ENCODE data around the gene PTPRF.

PTPRF gene

DNA sequence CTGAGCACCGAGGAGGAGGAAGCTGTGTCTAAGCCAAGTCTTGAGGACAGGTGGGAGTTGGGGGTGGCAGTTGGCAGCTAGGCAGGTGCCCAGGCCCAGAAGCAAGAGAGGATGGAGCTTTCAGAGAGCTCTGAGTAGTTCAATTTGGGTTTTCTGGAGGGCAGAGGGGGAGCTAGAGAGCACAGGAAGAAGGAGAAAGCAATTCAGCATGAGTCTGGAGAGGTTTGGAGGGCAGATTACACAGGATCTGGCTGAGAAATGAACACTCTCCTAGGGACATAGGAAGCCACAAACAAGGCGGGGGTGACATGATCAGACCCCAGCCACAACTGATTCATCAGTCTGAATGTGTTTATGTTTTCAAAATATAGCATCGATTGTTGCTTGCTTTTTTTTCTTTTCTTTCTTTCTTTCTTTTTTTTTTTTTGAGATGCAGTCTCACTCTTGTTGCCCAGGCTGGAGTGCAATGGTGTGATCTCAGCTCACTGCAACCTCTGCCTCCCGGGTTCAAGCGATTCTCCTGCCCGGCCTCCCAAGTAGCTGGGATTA, 23.8 kb downstream of the PTPRF start:
- no peak for DNase-seq

DNA sequence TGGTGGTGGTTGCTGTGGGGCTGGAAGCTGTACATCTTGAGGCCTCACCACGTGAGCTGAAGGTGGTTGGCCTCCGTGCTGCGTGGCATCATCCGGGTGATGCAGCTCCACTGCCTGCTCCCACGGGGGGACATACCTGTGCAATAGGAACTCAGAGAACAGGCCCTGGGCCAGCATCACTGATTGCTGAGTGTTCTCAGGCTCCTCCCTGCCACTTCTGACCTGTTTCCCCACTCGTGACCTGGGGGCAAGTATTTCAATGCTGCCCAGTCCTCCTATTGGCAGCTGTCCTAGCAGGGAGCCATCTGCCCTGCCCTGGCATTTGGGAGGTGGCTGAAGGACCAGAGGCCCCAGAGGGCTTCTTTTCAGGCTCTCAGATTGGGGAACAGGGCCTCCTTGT, 26.1 kb downstream of the PTPRF start:
- no peak for DNase-seq

DNA sequence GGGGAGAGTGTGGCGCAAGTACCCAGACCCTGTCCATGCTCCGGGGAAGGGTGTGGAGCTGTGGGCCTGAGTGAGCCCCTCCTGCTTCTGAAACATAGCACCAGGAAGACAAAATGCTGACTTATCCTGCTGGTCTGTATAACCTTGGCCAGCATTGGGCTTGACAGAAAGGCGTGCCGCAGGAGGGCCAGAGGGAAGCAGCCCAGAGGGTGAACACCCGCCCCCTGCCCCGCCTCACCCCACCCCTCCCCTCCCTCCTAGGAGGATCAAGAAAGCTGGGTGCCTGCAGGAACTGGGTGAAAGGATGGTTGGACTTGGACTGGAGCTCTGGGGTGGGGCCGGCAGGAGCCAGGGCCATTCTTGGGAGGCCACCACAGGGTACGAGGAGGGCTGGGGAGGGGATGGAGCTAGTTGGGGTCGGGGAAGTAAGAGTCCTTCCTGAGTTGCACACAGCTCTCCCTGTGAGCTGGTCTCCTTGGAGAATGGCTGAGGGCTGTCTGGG, 27.1 kb downstream of the PTPRF start:
- DNase-seq: no peak

DNA sequence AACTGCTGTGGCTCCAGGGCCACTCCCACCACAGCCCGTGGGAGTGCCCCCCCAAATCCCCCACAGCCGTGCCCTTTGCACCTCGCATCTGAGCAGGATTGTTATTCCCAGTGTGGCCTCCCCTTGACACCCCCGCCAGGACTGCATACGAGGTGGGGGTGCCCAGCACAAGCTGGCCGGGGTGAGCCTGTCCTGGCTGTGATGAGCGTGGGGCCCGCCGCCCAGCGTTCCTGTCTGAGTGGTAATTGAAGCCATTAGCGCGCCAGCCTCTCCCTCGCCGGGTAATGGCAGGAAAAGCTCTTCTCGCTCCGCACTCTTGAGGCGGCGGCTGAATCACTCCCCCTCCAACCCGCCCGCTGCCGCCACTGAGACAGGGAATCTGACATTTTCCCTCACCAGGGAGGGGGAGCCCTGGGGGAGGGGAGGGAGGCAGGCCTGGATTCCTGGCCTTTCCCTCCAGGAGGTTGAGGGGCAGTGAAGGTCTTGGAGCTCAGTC, 27.7 kb downstream of the PTPRF start:
- DNase-seq: peak; percentile 87

DNA sequence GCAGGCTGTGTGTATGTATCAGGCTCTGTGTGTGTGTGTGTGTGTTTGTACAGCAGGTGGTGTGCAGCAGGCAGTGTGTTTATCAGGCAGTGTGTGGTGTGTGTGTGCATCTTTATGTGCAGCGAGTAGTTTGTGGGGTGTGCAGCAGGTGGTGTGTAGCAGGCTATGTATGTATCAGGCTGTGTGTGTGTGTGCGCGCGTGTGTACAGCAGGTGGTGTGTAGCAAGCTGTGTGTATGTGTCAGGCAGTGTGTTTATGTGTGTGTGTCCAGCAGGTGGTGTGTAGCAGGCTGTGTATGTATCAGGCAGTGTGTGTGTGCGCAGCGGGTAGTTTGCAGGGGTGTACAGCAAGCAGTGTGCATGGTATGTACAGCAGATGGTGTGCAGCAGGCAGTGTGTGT, 29.0 kb downstream of the PTPRF start:
- no peak for DNase-seq

DNA sequence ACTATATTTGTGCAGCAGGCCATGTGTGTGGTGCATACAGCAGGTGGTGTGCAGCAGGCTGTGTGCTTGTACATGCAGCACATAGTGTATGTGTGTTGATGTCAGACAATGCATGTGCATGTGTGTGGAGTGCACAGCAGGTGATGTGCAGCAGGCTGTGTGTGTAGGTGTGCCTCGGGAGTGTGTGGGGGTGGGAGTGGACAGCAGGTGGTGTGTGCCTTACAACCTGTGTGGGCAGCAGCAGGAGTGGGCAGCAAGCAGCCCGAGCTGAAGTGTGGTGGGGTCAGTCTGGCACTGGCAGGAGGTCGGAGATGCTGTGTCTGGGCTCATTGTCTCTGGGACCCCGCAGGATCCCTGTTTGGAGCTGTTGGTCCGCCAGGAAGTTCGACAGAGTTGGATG, 29.6 kb downstream of the PTPRF start:
- DNase-seq: no peak

DNA sequence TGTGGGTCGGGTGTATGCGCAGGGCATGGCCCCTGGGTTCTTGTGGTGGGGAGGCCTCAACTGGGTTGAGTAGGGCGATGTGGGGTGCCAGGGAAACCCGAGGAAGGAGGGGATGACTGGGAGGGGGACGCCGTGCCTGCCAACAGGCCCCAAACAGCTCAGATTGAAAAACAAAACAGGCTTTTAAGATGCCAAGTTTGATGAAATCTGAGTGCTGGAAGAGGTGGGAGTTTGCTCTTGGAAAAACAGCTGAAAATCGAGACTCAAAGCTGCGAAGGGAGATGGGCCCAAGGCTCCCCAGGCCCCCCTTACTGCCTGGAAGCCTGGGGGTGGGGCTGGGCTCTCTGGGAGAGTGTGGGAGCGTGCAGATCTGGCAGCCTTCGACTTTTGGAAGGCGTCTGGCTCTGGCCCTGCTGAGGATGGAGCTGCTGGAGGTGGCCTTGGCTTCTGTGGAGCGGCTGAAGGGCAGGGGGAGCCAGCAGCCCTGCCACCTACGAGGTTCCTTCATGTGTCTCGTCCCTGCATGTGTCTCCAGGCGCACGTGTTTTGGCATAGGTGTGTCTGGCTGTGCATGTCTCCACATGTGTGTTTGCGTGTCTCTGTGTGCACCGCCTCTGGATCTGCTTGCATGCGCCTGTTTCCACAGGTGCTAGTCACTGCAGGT, 33.3 kb downstream of the PTPRF start:
- peak; percentile 65 for DNase-seq

DNA sequence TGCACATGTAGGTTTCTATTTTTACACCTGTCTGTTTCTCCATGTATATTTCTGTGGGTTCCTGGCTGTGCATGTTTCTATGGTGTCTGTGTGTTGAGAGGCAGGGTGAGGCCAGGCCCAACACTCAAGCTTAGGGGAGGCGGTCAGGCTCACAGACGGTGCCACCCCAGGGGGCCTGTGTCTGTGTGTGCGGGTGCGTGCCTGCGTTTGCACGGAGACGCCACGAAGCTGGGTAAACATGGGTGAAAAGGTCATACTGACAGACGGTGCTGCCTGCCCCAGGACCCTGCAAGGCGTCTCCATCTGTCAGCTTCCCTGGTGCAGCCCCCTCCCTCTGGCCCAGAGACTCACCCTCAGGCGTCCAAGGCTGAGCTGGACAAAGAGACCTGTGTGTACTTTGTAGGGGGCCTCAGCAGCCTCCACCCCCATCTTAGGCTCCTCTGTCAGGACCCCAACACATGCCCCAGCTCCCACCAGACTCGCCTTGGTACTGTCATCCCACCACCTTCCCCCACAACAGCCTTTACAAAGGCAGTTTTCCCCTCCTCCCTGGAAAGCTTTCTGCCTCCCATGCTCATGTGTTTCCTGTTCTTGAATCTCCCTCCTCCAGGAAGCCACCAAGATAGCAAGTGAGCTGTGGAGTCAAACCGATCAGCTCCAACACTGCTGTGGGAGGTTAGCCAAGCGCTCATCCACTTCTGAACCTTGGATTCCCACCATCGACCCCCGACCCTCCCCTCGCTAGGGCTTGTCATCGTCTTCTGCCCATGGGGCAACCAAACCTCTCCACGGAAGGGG, 34.1 kb downstream of the PTPRF start:
- DNase-seq: peak; percentile 79

DNA sequence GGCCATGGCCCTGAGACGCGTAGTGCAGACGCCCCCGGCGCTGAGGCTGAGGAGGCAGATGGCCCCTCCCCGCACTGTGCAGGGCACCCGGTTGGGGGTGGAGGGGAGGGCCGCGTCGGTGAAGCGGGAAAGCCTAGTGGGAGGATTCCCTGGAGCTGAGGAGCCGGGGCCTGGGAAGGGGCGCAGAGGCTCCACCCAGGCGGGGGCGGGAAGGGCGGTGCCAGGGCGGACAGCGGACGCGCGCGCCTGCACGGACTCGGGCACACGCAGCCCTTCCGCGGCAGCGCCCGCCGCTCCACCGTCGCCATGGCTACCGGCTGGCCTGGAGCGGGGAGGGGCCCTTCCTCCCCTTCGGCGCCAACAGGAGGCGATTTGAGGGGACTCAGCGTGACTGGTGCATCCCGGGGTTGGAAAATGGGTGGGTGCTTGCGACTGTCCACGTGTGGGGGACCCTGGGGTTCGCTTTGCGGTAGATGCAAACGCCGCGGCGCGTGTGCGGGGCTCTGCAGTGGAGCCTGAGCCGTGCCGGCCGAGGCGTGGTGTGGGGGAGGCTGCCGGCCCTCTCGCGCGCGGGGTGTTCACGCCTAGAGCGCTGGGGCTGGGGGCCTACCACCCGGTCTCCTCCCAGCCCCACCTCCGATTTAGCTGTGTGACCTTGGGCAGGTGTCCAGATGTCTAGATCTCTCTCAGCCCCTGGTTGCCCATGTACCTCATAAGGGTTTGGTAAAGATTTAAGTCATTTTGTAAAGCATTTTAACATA, 35.1 kb downstream of the PTPRF start:
- peak; percentile 93 for DNase-seq

DNA sequence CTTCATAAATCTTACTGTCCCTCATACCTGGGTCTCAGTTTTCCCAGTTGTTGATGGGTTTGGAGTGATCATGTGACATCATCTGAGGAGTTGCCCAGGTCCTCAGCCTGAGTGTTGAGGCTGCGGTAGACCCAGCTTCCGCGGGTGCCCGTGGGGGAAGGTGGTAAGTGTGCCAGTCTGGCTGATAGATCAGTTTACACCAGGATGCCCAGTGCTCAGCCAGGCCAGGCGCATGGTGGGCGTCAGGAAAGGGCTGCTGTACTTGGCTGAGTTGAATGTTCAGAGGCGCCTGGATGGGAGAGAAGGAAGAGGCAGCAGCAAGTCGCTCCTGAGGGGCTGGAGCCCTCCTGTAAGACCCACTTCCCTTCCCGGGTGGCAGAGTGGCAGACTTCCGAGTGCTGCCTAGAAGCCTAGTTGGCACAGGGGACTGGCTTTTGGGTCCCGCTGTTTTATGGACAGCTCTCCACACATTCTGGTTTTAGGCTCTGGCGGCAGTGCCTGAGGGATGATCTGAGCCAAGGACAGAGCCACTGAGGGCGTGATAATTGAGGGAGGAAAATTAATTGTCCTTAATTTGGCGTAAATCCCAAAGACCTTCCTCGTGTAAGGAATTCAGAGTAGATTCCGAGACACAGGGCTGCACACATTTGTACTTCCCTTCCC, 35.8 kb downstream of the PTPRF start:
- DNase-seq: no peak

DNA sequence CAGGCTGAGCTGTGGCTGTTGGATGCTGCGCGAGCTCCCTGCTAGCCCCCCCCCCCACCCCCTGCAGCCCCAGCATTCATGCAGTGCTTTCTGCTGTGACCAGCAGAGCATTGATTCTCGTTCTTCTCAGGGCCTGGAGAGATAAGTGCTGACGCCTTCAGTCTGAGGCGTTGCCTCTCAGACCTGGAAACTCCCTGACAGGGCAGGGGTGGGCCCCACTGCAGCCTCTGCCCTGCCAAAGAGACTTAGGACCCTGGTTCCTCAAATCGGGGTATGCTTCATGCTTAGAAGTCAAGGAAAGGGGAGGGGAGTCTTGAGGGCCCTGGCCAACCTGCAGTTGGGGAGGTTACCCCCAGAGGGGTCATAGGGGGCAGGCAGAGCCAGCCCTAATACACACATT, 38.5 kb downstream of the PTPRF start:
- DNase-seq: no peak

DNA sequence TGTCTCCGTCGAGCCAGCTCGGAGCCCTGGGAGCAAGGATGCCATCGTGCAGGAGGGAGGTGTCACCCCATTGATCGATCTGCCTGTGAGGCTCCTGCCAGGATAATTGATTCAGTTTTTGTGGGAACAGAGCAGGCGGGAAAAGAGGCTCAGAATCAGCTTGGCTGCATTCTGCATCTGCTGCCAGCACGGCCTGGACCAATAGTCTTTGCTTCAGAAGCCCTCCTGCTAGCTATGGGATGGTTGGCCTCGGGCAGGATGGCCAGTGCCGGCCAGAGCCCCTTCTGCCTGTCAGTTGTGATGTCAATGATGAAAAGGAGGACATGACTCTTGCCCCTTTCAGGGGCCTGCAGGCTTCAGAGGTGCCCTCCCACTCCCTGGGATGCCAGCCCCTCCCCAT, 39.6 kb downstream of the PTPRF start:
- DNase-seq: peak; percentile 57

DNA sequence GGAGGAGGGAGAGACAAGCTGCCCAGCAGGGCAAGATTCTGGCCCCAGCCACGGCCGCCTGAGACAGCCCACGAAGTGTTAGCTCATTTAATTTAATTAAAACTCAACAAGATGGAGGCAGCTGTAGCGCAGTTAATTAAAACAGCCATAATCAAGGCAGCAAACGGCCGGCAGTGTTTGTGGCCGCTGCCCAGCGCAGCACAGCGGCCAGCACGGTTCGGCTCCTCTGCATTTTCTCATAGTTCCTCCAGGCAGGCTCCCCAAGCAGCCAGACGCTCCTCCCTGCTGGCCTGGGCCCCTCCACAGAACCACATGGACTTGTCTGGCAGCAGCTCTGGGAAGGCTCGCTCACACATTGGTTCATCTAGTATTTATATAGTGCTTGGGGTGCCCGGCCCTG, 40.0 kb downstream of the PTPRF start:
- peak; percentile 44 for DNase-seq

DNA sequence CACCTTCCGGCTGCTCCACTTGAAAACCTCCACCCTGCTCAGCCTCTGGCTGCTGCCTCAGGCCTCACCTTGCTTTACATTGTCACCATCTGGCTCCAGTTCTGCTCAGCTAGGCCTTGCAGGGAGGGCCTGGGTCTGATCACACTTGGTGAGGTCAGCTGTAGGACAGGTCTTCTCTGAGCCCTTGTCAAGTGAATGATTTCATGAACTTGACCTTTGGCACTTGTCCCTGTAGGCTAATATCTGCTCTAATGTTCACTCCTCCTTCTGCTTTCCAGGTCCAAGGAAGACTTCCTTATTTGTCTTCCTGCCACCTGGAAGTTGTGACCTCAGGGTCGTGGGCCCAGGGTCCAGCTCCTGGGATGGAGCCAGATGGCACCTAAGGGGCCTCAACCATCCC, 41.4 kb downstream of the PTPRF start:
- no peak for DNase-seq

DNA sequence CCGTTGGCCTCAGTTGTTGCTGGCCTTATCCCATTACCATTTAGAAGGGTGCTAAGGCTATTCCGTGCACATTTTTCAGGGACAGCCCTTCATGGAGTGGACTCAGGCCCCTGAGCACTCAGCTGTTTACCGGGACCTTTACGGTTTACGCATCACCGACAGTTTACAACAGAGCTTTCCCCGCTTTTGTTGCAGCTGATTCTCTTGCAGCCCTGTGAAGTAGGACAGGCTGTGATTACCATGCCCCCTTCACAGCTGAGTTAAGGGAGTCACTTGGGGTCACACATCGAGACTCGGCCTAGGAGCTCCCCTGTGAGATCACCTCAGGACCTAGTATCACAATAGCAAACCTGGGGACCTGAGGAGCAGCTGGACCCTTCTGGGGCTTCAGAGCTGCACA, 41.9 kb downstream of the PTPRF start:
- peak; percentile 68 for DNase-seq

DNA sequence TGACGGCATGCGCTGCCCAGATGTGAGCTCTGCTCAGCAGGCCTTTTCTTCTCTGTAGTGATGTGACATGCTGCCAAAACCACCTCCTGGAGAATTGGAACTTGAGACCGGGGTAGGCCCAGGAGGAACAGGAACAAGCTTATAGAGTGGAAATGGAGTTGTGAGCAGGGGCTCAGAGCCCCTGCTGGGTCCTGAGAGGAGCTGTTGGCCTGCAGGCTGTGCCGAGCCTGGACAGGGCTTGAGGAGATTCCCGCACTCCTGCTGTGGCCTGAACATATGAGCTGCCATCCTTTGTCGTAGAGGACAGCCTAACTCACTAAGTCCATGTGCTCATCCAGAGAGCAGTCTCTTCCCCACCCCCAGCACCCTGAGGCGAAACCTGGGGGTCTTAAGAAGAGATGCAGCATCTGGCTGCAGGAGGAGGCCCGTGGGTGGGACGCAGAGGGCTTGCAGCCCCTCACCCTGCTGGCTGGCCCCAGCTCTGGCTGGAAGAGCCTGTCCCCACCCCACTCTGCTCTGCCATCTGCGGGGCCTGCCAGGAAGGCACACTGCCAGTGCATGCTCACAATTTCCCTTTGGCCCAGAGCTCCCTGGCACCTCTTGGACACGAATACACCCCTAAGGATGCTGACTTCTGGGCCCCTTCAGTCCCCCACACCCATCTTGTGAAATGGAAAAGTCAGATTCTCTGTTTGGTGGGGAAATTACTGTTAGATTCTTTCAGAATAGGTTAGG, 42.5 kb downstream of the PTPRF start:
- DNase-seq: peak; percentile 67

DNA sequence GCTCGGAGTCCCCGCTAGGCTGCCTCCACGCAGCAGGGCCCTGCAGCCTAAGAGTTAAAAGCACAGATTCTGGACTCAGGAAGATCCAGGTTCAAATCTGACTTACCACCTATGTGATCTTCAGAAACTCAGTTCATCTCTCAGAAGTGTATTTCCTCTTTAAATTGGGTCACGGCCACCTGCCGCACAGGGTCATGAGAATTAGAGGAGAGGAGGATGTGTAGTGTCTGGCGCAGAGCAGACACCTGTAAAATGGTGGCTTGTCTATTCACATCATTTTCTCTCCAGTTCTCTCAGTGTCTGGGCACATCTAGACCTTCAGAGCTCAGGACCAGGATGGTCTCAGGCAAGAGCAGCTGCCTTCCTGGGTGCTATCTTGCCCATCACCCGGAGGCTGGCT, 45.8 kb downstream of the PTPRF start:
- DNase-seq: no peak

DNA sequence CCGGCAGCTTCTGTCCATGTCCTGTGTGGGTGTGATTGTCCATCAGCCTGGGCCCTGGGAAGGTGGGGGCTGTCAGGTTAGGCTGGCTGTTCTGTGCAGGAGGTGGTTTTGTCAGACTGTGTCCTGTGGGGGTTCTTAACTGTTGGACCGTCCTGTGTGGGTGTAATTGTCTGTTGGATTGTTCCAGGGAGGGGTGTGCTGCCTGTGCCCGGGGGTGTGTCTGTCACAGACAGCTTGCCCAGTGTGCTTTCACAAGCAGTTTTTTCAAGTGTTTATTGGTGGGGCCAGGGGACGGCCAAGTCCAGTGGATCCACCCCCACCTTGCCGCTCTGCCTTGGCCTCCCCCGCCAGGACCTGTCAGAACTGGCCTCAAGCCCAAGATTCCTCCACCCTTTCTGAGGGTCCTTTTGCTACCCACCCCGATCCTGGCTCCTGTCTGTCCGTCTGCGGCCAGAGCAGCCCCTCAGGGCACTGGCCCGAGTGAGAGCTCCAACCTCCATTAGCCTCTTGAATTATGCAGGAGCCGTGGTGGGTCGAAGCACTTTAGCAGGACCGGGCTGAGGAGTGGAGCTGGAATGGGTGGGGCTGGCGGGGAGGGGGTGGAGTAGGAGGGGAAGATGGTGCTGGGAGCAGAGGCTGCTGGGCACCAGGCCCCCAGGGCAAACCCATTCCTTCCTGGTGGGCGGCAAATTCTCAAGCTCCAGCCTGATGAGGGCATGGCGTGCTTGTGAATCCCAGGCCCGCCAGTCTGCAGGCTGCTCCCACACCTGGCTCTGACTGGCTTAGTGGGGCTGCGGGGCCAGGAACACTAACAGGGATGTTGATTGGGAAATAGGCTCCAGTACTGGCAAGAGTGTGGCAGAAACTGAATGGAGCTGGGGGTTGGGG, 47.2 kb downstream of the PTPRF start:
- peak; percentile 55 for DNase-seq

DNA sequence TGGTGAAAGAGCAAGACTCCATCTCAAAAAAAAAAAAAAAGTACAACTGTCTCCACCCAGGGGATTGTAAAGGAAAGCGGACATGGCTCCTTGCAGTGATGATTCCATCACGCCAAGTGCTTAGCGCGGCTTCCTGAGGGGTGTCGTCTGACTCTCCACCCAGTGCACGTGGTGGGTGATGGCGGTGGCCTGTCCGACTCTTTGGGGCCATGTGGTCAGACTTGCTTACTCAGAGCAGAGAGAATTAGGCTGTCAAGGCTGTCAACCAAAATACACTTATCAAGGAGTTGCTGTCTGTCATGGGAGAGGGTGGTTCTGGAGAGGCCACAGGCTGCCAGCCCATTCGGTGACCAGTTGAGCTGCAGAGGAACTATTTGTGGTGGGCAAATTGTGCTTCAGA, 49.4 kb downstream of the PTPRF start:
- no peak for DNase-seq

DNA sequence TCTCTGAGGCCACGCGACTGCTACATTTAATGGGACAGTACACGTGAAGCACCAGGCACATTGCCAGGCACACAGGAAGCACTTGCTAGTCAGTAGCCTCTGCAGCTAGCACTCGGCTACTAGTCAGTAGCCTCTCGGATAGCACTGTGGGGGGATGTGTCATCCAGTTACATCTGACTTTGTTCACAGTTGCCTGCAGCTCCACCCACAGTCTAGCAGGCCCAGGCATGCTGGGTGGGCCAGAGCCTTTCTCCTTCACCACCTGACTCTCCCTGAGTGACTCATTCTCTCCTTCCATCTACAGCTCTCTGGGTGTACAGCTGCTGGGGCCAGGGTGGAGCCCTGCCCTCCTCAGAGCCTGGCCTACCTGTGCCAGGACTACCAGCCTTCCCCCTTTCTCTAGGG, 51.5 kb downstream of the PTPRF start:
- DNase-seq: no peak

DNA sequence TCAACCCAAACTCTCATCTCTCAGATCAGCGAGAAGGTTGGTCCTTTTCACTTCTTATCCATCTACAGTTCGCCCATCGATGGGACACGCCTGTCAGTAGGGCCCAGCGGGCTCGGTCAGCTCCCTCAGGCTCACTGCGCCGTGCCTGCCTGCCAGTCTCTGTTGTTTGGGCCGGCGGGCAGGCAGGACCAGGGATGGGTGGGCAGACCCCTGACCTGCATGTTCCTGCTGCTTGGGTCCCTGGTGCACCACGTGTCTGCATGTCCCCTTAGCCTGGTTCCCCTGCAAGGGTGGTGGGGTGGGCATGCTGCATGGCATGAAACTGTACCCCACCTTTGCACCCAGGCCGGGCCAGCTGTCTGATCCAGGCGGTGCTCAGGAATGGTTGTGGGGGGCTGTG, 52.4 kb downstream of the PTPRF start:
- no peak for DNase-seq
